Right atrium auricular region (tissue), 2 donors: Measurements from ENCODE around the gene IRF7. TPM values are rescaled to one million over a fixed set of nuclear protein-coding genes. Genes with fewer than 3 reads are reported as not detected.

Source experiments
- DNase-seq: peaks from one replicate; pipeline ENCODE4 v3.0.0-alpha.2; 2019; ENCODE audit warnings: low spot score
- H3K27ac ChIP-seq, 2 donors: fragments of 200-600 bp; sonication (generic); 1 replicate in 1 of 2; 2 replicates in 1 of 2; pipeline ENCODE4 v1.5.1; 2016 to 2019
- H3K27me3 ChIP-seq, 2 donors: fragments of 200-600 bp; sonication (generic); one replicate each; pipeline versions ENCODE4 v1.5.1 to v1.6.0; 2017 to 2019
- H3K36me3 ChIP-seq: fragments of 200-600 bp; sonication (generic); one replicate; pipeline ENCODE4 v1.5.1; 2016
- H3K4me1 ChIP-seq, 2 donors: fragments of 200-600 bp; sonication (generic); one replicate each; pipeline versions ENCODE4 v1.5.1 to v1.6.0; 2017 to 2019
- H3K4me3 ChIP-seq, 2 donors: fragments of 200-600 bp; sonication (generic); 1 replicate in 1 of 2; 2 replicates in 1 of 2; pipeline ENCODE4 v1.5.1; 2017 to 2019; ENCODE audit warnings: mild to moderate bottlenecking in 1 of 2, moderate library complexity in 1 of 2
- H3K9me3 ChIP-seq, 2 donors: fragments of 200-600 bp; sonication (generic); one replicate each; pipeline ENCODE4 v1.5.1; 2019
- total RNA-seq, 2 donors: library from RNA; depleted of rRNA; stranded (reverse); fragments of >200 nt; gene quantifications; one replicate each; pipeline ENCODE4 v1.1.0, GENCODE V29; 2016
- TF ChIP-seq, protein P1 (sequence below), 2 donors: fragments of 200-600 bp; sonication (generic); IDR thresholded peaks; one replicate each; pipeline ENCODE4 v1.5.1; 2019; ENCODE audit warnings: antibody characterized with exemption in 2 of 2

Gene IRF7
- total RNA-seq = 10 to 100 TPM in 1 of 2 donors, 1 to 10 TPM in 1; 9.6 to 14.9 TPM

DNA sequence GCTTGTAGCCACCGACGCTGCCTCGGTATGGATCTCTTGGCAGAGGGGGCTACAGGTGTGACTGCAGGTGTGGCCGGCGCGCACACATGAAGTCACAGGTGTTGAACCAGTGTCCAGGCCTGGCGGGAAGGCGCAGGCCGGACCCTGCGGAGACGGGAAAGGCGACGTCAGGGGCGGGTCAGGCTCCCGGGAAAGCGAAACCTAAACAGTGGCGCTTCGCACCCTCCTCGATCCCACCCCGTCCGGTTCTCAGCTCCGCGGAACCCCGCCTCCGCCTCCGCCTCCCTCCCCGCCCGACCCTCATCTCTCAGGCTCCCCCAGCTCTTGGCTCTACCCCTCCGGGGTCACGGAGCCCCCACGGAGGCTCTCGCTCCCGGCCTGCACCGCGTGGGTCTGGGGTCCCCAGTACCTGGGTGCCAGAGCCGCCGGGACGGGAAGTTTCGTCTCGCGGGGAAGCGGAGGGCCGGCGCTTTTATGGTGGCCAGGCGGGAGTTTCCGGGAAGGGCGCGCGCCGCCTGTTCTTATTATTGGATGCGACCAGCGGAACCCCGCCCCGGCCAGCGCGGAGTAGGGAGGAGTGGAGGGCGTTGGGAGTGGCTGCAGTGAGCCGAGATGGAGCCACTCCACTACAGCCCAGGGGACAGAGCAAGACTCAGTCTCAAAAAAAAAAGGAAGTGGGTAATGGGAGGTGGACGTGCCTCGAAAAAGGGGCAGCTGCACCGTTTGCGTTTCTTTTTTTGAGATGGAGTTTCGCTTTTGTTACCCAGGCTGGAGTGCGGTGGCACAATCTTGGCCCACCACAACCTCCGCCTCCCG is at the start of gene IRF7:
Gene IRF7 (minus strand): TSS at position 447 of the 816 bp plus-strand sequence. CDS start 586 bp downstream, outside the sequence.
- Histone ChIP-seq H3K4me3 (peak within 1 kb of the TSS; percentile 57 to 63), H3K4me1 (peaks cover 0 to 35% of the 10 kb centered on the region in 2 donors), H3K9me3 (no peaks in the 10 kb centered on the region), H3K27ac (peak within 1 kb of the TSS; percentile 90 to 91), H3K36me3 (peaks cover 26% of the 10 kb centered on the region), H3K27me3 (no peaks in the 10 kb centered on the region)
- peak; percentile 98 for DNase-seq
- TF ChIP-seq, protein P1, sequence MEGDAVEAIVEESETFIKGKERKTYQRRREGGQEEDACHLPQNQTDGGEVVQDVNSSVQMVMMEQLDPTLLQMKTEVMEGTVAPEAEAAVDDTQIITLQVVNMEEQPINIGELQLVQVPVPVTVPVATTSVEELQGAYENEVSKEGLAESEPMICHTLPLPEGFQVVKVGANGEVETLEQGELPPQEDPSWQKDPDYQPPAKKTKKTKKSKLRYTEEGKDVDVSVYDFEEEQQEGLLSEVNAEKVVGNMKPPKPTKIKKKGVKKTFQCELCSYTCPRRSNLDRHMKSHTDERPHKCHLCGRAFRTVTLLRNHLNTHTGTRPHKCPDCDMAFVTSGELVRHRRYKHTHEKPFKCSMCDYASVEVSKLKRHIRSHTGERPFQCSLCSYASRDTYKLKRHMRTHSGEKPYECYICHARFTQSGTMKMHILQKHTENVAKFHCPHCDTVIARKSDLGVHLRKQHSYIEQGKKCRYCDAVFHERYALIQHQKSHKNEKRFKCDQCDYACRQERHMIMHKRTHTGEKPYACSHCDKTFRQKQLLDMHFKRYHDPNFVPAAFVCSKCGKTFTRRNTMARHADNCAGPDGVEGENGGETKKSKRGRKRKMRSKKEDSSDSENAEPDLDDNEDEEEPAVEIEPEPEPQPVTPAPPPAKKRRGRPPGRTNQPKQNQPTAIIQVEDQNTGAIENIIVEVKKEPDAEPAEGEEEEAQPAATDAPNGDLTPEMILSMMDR (IDR thresholded peaks at IDR 0.05) = no peak

DNA sequence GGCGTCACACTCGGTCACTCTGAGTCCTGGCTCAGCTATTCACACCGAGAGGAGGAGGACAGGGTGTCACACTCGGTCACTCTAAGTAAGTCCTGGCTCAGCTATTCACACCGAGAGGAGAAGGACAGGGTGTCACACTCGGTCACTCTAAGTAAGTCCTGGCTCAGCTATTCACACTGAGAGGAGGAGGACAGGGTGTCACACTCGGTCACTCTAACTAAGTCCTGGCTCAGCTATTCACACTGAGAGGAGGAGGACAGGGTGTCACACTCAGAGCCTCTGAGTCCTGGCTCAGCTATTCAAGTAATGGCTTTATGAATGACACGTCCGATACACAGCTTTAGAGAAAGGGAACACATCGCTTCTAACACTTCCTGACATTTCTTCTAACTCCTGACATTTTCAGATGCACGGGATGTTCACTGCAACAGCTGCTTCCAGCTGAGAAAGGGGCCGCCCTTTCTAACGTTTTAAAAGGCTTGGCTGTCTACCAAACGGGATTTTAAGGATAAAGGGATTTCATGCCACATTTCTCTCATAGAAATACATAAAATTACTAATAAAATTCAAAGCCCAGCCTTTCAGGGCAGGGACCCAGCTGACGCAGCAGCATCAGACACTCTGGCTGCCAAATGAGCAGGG is 49.4 kb upstream of the IRF7 start:
- peak overlapping the region in 1 of 2 donors; percentile 29 for H3K27ac ChIP-seq
- DNase-seq = no peak
- H3K9me3 ChIP-seq = no peaks in the 10 kb centered on the region
- no peak overlapping the region for H3K4me3 ChIP-seq
- peaks cover 7% of the 10 kb centered on the region for H3K36me3 ChIP-seq
- no peaks in the 10 kb centered on the region for H3K27me3 ChIP-seq
- peaks cover 0 to 10% of the 10 kb centered on the region in 2 donors for H3K4me1 ChIP-seq
- TF ChIP-seq, protein P1 (IDR thresholded peaks at IDR 0.05) = no peak

DNA sequence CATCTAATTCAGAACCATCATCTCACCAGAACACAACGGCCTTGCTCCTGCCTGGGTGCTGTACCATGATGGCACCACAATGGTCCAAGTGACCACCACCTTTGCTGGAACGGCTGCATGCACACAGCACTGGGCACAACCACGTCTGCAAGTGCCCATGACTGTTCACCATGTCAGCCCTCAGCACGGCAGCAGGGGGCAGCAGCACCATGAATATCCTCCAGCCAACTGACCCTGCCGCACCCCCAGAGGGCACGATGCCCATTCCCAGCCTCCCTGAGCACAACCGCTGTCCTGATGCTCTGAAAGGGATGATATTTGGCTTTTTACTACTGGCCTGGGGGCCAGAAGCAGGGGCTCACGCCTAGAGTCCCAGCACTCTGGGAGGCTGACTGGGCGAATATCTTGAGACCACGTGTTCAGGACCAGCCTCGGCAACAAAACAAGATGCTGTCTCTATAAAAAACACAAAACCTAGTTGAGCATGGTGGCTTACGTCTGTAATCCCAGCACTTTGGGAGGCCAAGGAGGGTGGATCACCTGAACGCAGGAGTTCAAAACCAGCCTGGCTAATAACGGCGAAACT is 47.0 kb upstream of the IRF7 start:
- Histone ChIP-seq H3K9me3 (no peaks in the 10 kb centered on the region), H3K4me3 (no peak overlapping the region), H3K27ac (no peak overlapping the region), H3K36me3 (peaks cover 19% of the 10 kb centered on the region), H3K4me1 (peaks cover 0 to 10% of the 10 kb centered on the region in 2 donors), H3K27me3 (no peaks in the 10 kb centered on the region)
- DNase-seq = no peak
- TF ChIP-seq, protein P1 (IDR thresholded peaks at IDR 0.05) = peak; percentile 45 to 76

DNA sequence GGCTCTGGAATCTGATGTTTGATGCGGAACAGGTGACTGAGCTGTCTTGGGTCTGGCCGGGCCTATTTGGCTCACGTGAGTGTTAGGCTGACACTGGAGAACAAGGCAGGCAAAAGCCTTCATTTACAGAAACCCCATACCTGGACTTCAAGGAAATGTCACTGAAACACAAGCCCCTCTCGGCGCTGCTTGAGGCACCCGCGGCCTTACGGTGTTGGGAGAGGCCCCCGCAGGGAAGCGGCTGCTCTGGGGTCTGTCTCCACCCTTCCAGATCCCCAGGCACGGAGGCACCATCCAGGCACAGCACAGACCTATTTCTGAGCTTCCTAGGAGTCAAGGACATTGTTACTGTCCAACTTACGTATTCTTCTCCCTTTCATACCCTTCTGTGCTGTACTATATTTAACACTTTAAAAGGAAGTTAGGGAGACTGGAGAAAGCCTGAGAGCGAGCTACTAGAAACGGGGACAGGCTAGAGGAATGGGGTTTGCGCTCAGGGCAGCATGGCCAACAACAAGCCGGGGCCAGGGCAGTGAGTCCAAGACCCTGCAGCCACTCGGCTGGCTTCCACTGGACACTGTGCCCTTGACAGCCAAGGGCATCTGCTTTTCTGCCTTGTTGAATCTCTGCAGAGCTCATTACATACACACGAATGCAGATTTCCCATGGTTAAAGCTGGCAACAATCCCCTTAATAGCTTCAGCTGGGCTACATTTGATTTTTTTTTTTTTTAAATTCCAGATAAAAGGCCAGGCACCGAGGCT is 45.1 kb upstream of the IRF7 start:
- H3K27me3 ChIP-seq = no peaks in the 10 kb centered on the region
- H3K36me3 ChIP-seq = peaks cover 24% of the 10 kb centered on the region
- H3K4me1 ChIP-seq = peaks cover 0 to 10% of the 10 kb centered on the region in 2 donors
- H3K9me3 ChIP-seq = no peaks in the 10 kb centered on the region
- H3K4me3 ChIP-seq = no peak overlapping the region
- H3K27ac ChIP-seq = no peak overlapping the region
- no peak for DNase-seq
- TF ChIP-seq, protein P1 (IDR thresholded peaks at IDR 0.05) = no peak

DNA sequence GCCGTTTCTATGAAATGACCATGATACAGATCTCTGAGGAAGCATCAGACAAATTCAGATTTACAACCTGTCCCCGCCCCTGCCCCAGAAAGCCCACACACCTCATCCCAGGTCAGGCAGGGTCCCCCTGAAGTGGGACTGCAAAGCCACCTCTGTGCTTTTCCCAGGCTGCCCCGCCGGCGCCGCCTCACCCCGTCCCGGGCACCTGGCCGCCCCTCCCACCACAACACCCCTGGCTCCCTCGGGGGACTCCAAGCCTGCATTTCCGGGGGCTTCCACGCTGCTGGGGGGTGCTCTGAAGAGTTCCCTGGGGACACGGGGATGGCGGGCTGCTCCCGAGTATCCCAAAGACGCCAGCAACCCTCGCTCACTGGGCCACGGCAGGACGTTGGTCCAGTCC is 44.5 kb upstream of the IRF7 start:
- H3K27me3 ChIP-seq = no peaks in the 10 kb centered on the region
- no peak overlapping the region for H3K4me3 ChIP-seq
- H3K27ac ChIP-seq = no peak overlapping the region
- peaks cover 0 to 5% of the 10 kb centered on the region in 2 donors for H3K4me1 ChIP-seq
- TF ChIP-seq, protein P1 (IDR thresholded peaks at IDR 0.05) = no peak
- DNase-seq = no peak
- H3K36me3 ChIP-seq = peaks cover 24% of the 10 kb centered on the region
- H3K9me3 ChIP-seq = no peaks in the 10 kb centered on the region
